Upper lobe of left lung (tissue), 4 donors: ENCODE measurements around the gene USP10.

Experiments
- CTCF ChIP-seq, 6 experiments: fragments of 450-650 bp in 4 of 6; fragments of 200-600 bp in 2 of 6; sonication (generic) in 2 of 6; IDR thresholded peaks; one replicate each; pipeline ENCODE4 v1.5.1; 2016 to 2019; ENCODE audit warnings: antibody characterized with exemption in 6 of 6
- POLR2A ChIP-seq, 4 donors: fragments of 450-650 bp; IDR thresholded peaks; one replicate each; pipeline ENCODE4 v1.5.1; 2016 to 2017; ENCODE audit warnings: antibody characterized with exemption in 4 of 4, mild to moderate bottlenecking in 2 of 4

- TF ChIP-seq CTCF (IDR thresholded peaks at IDR 0.05) (no peak), POLR2A (IDR thresholded peaks at IDR 0.05) (peak in 1 of 4 donors; percentile 28)
Measured at GRCh38 chr16:84821728-84822689, 122.2 kb downstream of the USP10 start.
